Activated T-cell treated with anti-CD3 and anti-CD28 coated beads, Interleukin-2, amount 50 U/mL, for 48 hours (primary cell): ENCODE data around the gene GPC6.

Source experiments
- DNase-seq, 2 experiments: peaks; one replicate each; pipeline ENCODE4 v3.0.0-alpha.2; 2020

Gene GPC6

DNA sequence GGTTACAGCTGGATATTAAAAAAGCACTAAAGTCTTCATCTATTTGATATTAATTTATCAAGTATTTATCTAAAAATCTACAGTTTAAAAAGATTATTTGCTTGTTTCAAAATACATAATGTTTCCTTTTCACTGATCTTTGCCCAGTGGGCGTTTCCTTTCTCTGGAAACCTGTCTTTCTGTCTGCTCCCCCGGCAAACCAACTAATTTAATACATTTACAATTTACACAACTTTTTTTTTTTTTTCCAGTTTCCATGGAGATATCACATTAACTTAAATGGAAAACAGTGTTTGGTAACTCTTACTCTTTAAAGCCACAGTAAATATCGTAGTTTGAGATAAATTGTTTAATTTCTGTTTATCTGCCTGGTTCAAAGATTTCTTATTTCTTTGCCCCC, 5.3 kb downstream of the GPC6 start:
- no peak for DNase-seq

- no peak for DNase-seq
Observed at GRCh38 chr13:93233997-93234416, 7.4 kb downstream of the GPC6 start.

- DNase-seq: no peak
Observed at GRCh38 chr13:93234459-93234858, 7.9 kb downstream of the GPC6 start.

- DNase-seq: no peak
Observed at GRCh38 chr13:93235258-93236015, 8.8 kb downstream of the GPC6 start.

GRCh38 chr13:93238711-93239110, 12.1 kb downstream of the GPC6 start:
- DNase-seq: no peak

- no peak for DNase-seq
Observed at GRCh38 chr13:93243375-93244063, 16.9 kb downstream of the GPC6 start.

DNA sequence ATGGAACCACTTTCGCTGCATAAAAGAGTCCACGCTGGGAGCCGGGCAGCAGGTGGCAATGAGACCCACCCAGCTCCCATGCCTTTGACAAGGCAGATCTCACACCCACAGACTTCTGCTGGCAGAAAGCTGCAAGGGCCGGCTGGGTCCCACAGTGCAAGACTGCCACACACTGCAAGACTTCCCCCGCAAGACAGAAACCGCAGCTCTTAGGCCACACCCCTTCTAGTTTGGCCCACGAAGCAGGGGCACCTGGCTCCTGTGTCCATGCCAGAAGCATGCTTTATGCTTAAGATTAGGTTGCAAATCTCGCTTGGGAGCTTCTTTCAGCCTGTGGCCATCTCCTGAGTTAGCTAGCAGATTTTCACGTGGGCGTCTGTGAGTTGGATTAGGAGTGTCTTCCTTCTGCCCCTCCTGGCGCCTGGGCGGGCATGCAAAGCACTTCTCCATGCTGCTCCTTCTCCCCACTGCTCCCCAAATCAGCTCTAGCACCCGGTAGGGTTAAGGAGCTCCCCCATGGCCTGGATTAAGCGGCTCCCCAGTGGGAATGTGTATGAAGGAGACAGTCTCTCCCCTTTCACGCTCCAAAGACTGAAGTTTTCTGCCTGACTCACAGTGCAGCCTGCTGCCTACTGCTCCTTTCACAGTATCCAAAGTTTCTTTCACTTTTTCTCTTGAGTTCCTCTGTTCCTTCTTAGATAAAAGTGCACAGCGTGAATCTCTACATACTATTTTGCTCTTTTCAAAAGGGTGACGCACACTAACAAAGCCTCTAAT, 17.7 kb downstream of the GPC6 start:
- no peak for DNase-seq

DNA sequence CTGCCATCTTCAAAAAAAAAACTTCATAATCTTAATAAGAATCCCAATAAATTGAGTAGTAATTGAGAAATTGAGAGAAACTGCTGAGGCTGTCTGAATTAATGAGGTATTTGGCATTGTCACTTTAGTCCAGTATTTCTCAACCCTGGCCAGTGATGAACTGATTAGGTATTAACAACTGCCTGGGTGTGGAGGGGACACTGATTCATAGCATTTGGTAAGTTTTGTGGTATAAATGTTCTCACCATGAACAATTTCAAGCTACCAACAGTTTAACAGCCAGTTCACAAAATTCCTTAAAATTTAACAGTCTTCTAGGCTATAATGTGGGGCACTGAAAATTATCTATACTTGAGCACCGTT, 18.3 kb downstream of the GPC6 start:
- no peak for DNase-seq

GRCh38 chr13:93246069-93246468, 19.5 kb downstream of the GPC6 start:
- no peak for DNase-seq

DNA sequence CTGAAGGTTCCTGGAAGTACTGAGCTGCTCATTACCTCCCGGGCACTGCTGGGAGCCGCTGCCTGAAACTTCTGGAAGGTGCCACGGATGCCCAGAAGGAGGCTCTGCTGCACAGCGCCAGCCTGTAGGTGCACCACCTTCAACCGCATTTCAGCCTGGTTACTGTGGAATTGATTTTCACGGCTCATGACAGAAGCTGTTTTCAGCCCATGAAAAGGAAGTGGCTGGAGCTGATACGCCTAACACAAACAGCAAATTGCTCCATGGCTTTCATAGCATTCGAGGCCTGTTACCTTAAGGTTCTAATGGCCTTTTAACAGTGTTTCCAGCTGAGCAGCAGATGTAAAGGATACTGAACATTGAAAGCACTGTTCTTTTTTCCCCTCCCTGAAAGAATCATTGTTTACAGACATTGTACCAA, 22.0 kb downstream of the GPC6 start:
- DNase-seq: no peak

GRCh38 chr13:93249364-93250306, 23.0 kb downstream of the GPC6 start:
- no peak for DNase-seq

DNA sequence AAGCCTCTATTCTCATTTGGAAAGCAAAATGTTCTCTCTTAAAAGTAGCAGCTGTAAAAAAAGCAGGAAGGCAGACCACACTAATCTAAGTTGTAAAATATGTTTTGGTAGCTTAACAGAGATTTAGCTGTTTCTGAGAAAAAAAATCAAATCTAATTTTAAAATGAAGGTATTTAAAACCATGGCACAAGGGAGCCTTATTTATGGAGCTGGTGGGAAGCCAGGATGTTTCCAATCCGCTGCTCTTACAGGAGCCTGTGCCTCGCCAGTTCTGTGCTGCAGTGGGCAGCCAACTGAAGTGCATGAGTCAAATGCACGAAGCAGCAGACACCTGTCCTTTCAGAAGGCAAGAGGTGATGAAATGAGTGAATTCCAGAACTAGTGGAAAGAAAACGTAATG, 28.2 kb downstream of the GPC6 start:
- DNase-seq: no peak

DNA sequence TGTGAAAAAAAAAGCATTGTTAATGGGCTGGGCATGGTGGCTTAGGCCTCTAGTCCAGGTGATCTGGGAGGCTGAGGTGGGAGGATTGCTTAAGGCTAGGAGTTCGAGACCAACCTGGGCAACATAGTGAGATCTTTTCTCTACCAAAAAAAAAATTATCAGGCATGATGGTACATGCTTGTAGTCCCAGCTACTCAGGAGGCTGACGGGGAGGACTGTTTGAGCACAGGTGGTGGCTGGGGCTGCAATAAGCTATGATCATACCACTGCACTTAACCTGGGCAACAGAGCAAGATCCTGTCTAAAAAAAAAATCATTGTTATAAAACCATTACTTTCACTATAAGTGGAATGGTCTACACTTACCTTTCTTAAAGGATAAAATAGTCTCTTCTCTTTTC, 30.4 kb downstream of the GPC6 start:
- no peak for DNase-seq

DNA sequence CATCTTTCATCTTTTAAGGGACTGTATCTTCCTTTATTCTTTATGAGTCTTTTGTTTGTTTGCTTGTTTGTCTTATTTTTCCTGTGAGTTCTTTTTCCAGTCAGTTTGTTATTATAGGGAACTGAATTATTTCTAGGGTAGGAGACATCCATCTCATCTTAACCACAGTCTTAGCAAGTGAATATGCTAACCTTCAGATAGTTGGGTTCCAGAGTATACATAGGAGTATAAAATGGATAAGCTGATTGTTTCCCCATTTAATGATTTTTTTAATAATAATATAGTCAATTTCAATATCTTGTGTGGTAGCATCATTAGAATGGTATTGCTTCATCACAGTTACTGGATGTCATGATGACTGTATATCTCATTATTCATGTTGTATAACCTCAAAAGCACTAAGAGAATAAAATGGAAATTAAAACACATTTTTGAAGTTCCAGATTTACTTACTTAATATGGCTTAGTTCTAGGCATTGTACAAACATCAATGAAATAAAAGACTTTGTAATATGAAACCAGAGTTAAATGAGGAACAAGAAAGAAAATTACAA, 33.0 kb downstream of the GPC6 start:
- DNase-seq: no peak

DNA sequence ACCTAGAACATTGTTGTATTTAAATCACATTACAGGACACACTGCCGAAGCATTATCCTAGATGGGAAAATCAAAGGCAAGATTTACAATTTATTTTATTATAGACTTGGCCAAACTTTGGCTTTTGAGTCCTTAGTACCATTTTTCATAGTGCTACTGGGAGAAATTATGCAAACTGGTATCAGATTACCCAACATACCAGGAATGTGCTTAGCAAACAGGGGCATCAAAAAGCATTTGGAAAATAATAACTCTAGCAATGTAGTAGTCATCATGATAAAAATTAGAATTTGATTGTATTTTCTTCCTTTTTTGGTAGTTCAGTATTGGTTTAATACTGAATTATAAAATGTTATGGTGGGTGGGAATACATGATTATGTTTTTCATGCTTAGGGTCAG, 34.0 kb downstream of the GPC6 start:
- no peak for DNase-seq

- DNase-seq: no peak
Observed at GRCh38 chr13:93262729-93263345, 36.2 kb downstream of the GPC6 start.

GRCh38 chr13:93264876-93265275, 38.3 kb downstream of the GPC6 start:
- no peak for DNase-seq

GRCh38 chr13:93265800-93266199, 39.2 kb downstream of the GPC6 start:
- DNase-seq: no peak

DNA sequence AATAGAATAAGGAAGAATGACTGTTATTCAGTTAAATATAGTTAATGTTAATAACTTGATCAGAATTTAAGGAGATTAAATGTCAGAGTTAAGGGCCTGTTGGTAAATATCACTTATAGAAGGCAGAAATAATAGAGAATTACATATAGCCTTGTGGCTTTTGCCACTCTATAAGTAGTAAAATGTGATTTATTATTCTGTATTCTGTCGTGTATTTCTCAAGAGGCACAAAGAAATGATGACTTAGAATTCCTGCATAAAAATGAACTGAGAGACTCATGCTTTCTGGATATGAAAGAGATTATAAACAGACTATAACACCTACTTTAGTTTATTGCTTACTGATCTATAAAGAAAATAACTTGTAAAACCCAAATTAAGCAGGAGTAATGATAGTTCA, 40.1 kb downstream of the GPC6 start:
- no peak for DNase-seq

DNA sequence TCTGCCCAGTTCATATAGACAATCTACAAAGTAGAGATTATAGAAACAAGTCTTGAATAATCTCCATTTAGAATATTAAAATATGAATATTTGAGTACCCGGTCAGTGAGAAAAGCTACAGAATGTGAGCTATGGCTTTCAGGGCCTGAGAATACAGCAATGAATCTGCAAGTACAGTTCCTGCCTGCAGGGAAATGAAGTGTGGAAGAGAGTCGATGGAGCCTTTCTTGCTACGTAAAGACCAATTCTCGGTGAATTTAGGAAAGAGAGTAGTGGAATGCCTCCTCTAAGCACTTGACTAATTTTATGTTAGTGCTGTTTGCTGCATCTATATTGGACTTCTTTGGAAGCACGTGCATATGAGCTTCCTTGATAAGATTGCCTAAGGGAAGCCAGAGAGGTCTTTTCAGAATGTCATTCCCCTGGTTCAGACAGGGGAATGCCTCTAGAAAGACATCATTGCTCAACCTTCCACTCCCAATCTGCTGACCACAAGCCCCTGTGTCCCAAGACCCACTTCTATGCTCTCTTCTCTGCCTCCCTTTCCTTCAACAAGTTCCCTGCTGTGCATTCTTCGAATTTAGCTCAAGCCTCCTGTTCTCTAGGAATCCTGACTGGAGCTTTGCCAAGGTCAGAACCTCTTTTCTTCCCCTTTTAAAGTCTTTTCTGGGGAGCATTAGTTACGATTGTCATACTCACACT, 41.9 kb downstream of the GPC6 start:
- DNase-seq: no peak
